ENCODE measurements around the gene GATA3.

Gene GATA3

DNA sequence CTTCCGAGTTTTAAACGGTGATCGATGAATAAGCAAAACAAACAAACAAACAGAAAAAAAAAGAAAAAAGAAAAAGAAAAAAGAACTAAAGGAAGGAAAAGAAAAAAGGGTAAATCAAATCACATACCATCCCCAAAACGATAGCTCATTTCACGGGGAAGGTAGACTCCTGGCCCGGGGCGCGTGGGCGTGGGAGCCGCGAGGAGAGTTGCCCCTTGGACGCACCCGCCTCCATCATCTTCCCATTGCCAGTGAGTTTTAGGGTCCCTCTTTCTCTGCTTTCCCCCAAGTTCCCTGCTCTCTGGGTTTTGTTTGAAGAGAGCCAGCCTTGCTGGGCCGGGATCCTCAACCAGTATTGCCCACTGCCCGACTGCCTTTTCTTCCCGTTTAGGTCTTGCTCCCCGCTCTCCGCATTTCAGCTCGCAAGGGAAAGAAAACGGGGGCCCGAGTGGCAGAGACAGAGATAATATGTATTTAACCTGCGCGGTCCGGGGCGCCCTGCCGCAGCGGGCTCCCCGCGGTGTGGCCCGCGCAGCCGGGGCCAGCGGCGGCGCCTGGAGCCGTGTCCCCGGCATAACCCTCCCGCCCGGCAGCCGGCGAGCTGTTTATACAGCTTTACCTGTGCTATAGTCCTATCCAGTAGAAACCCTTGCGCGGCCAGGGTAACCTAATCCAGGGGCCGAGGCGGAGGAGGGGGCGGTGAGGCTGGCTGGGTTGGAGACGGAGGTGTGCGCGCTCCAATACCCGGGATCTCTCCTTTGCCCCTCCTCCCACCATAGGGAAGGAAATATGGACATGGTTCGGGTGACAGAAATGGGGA lies 5.2 kb upstream of the GATA3 start:
- Histone ChIP-seq H3K9me3 (ENCODE audit: control insufficient read depth, low read length) (no peaks in the 10 kb centered on the region), H3K4me3 (ENCODE audit: low read length) (no peak overlapping the region), H3K36me3 (ENCODE audit: control insufficient read depth, insufficient read depth, low read length) (no peaks in the 10 kb centered on the region), H3K9ac (ENCODE audit: low read length) (no peak overlapping the region), H3K27me3 (ENCODE audit: control insufficient read depth, insufficient read depth, low read length) (peaks cover 98% of the 10 kb centered on the region), H3K4me1 (ENCODE audit: control insufficient read depth, insufficient read depth, low read length) (peaks cover 39% of the 10 kb centered on the region)

DNA sequence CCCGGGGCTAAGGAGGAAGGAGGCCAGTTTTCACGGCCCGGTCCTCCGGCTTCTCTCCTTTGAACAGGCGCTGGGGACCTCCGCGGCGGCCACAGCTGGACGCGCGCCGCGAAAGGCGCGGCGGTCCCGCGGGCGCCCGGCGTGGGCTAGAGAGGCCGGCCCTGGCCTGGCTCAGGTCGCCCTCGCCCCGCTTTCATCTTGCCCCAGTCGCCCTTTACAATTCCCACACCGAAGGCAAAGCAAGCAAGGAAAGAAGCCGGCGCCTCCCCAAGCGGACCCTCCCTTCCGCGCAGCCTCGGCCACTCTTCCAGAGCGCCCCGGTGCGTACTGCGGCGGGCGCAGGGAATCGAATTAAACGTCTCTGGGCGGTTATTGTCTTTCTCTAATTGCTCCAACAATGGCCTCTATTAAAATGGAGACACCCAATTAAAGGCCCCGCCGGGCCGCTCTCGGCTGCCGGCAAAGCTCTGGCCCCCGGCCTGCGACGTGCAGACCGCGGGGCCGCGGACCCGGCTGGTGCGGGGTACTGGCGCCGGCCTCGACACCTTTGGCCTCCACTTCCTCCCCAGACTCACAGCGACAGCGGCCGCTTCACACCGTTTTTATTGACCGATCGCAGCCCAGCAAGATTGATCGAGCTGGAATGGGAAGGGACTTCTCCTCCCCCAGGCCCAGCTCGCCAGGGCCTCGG lies 4.5 kb upstream of the GATA3 start:
- Histone ChIP-seq H3K36me3 (ENCODE audit: control insufficient read depth, insufficient read depth, low read length) (no peaks in the 10 kb centered on the region), H3K9ac (ENCODE audit: low read length) (no peak overlapping the region), H3K27me3 (ENCODE audit: control insufficient read depth, insufficient read depth, low read length) (peaks cover 97% of the 10 kb centered on the region), H3K4me1 (ENCODE audit: control insufficient read depth, insufficient read depth, low read length) (peaks cover 36% of the 10 kb centered on the region), H3K9me3 (ENCODE audit: control insufficient read depth, low read length) (no peaks in the 10 kb centered on the region), H3K4me3 (ENCODE audit: low read length) (no peak overlapping the region)

GRCh38 chr10:8050556-8051108 lies 3.9 kb upstream of the GATA3 start:
- Histone ChIP-seq H3K4me1 (ENCODE audit: control insufficient read depth, insufficient read depth, low read length) (peaks cover 30% of the 10 kb centered on the region), H3K4me3 (ENCODE audit: low read length) (no peak overlapping the region), H3K27me3 (ENCODE audit: control insufficient read depth, insufficient read depth, low read length) (peaks cover 97% of the 10 kb centered on the region), H3K9ac (ENCODE audit: low read length) (no peak overlapping the region), H3K9me3 (ENCODE audit: control insufficient read depth, low read length) (no peaks in the 10 kb centered on the region), H3K36me3 (ENCODE audit: control insufficient read depth, insufficient read depth, low read length) (no peaks in the 10 kb centered on the region)

- Histone ChIP-seq H3K36me3 (ENCODE audit: control insufficient read depth, insufficient read depth, low read length) (no peaks in the 10 kb centered on the region), H3K4me1 (ENCODE audit: control insufficient read depth, insufficient read depth, low read length) (peaks cover 29% of the 10 kb centered on the region), H3K9ac (ENCODE audit: low read length) (no peak overlapping the region), H3K9me3 (ENCODE audit: control insufficient read depth, low read length) (no peaks in the 10 kb centered on the region), H3K4me3 (ENCODE audit: low read length) (no peak overlapping the region), H3K27me3 (ENCODE audit: control insufficient read depth, insufficient read depth, low read length) (peaks cover 97% of the 10 kb centered on the region)
Observed at GRCh38 chr10:8051109-8051821, 3.2 kb upstream of the GATA3 start.

GRCh38 chr10:8051851-8052257 lies 2.6 kb upstream of the GATA3 start:
- peaks cover 97% of the 10 kb centered on the region for H3K27me3 ChIP-seq (ENCODE audit: control insufficient read depth, insufficient read depth, low read length)
- H3K4me1 ChIP-seq (ENCODE audit: control insufficient read depth, insufficient read depth, low read length), result peaks cover 29% of the 10 kb centered on the region
- no peaks in the 10 kb centered on the region for H3K36me3 ChIP-seq (ENCODE audit: control insufficient read depth, insufficient read depth, low read length)
- H3K4me3 ChIP-seq (ENCODE audit: low read length), result no peak overlapping the region
- H3K9me3 ChIP-seq (ENCODE audit: control insufficient read depth, low read length), result no peaks in the 10 kb centered on the region
- no peak overlapping the region for H3K9ac ChIP-seq (ENCODE audit: low read length)

DNA sequence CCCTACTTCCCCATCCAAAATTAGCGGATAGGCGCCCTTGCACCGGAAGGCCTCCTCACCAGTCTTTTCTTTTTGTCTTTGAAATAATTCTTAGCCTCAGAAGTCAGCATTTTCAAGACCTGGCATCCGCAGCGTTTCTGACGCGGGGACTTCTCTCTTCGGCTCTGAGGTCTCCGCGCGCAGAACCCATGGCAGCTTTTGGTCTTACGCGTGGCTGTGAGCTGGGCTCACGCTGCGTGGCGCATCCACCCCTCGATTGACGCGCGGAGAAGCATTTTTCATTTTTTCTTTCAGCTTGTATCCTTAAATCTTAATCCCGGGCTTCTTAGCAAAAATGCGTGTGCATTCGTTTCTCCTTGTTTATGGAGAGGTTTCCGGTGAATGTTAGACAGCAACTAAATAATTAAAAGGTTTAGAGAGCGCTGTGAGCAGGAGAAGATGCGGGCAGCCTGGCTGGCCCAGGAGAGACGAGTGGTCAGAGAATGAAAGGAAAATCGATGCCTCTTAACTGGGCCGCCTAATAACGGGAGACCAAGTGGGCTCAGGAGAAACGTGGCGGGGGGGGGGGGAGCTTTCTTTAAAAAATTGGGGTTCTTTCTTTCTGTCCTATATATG lies 2.0 kb upstream of the GATA3 start:
- Histone ChIP-seq H3K4me1 (ENCODE audit: control insufficient read depth, insufficient read depth, low read length) (peaks cover 29% of the 10 kb centered on the region), H3K36me3 (ENCODE audit: control insufficient read depth, insufficient read depth, low read length) (no peaks in the 10 kb centered on the region), H3K9ac (ENCODE audit: low read length) (no peak overlapping the region), H3K9me3 (ENCODE audit: control insufficient read depth, low read length) (no peaks in the 10 kb centered on the region), H3K27me3 (ENCODE audit: control insufficient read depth, insufficient read depth, low read length) (peaks cover 97% of the 10 kb centered on the region), H3K4me3 (ENCODE audit: low read length) (no peak overlapping the region)

- Histone ChIP-seq H3K9me3 (ENCODE audit: control insufficient read depth, low read length) (no peaks in the 10 kb centered on the region), H3K36me3 (ENCODE audit: control insufficient read depth, insufficient read depth, low read length) (no peaks in the 10 kb centered on the region), H3K4me3 (ENCODE audit: low read length) (no peak overlapping the region), H3K27me3 (ENCODE audit: control insufficient read depth, insufficient read depth, low read length) (peaks cover 97% of the 10 kb centered on the region), H3K4me1 (ENCODE audit: control insufficient read depth, insufficient read depth, low read length) (peaks cover 29% of the 10 kb centered on the region), H3K9ac (ENCODE audit: low read length) (no peak overlapping the region)
Observed at GRCh38 chr10:8052956-8053445, 1.5 kb upstream of the GATA3 start.

- no peak overlapping the region for H3K4me3 ChIP-seq (ENCODE audit: low read length)
- peaks cover 97% of the 10 kb centered on the region for H3K27me3 ChIP-seq (ENCODE audit: control insufficient read depth, insufficient read depth, low read length)
- no peak overlapping the region for H3K9ac ChIP-seq (ENCODE audit: low read length)
Observed at GRCh38 chr10:8053446-8054243, 843 bp upstream of the GATA3 start.

GRCh38 chr10:8054244-8054493 lies 319 bp upstream of the GATA3 start:
- peaks cover 97% of the 10 kb centered on the region for H3K27me3 ChIP-seq (ENCODE audit: control insufficient read depth, insufficient read depth, low read length)
- peaks cover 27% of the 10 kb centered on the region for H3K4me1 ChIP-seq (ENCODE audit: control insufficient read depth, insufficient read depth, low read length)
- no peak overlapping the region for H3K9ac ChIP-seq (ENCODE audit: low read length)
- no peaks in the 10 kb centered on the region for H3K9me3 ChIP-seq (ENCODE audit: control insufficient read depth, low read length)
- H3K4me3 ChIP-seq (ENCODE audit: low read length), result no peak overlapping the region
- H3K36me3 ChIP-seq (ENCODE audit: control insufficient read depth, insufficient read depth, low read length), result no peaks in the 10 kb centered on the region

More at GRCh38 chr10:8053446-8054243, 843 bp upstream of the GATA3 start:
- Histone ChIP-seq H3K4me1 (ENCODE audit: control insufficient read depth, insufficient read depth, low read length) (peaks cover 29% of the 10 kb centered on the region), H3K9me3 (ENCODE audit: control insufficient read depth, low read length) (no peaks in the 10 kb centered on the region), H3K36me3 (ENCODE audit: control insufficient read depth, insufficient read depth, low read length) (no peaks in the 10 kb centered on the region)

DNA sequence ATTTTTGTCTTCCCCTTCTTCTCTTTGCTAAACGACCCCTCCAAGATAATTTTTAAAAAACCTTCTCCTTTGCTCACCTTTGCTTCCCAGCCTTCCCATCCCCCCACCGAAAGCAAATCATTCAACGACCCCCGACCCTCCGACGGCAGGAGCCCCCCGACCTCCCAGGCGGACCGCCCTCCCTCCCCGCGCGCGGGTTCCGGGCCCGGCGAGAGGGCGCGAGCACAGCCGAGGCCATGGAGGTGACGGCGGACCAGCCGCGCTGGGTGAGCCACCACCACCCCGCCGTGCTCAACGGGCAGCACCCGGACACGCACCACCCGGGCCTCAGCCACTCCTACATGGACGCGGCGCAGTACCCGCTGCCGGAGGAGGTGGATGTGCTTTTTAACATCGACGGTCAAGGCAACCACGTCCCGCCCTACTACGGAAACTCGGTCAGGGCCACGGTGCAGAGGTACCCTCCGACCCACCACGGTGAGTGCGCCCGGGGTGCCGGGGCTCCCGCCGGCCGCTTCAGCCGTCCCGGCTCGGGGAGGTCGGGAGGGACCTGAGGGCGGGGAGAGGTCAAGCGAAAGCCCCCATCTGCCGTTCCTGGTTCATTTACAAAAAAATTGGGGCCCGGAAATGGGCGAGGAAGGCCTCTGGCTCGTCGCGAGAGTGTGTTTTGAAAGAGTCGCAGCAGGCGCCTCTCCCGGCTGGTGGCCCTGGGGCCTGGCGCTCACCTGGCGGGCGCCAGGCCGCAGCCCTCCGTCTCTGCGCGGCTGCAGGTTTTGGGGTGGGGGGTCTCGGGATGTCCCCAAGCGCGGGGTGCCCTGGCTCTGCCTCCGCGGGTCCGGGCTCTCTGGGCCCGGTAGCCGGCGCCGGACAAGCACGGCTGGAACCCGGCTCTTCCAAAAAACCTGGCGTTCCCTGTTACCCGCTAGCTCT lies 1.2 kb downstream of the GATA3 start:
- H3K9ac ChIP-seq (ENCODE audit: low read length), result peak overlapping the region; percentile 47
- H3K36me3 ChIP-seq (ENCODE audit: control insufficient read depth, insufficient read depth, low read length), result no peaks in the 10 kb centered on the region
- peaks cover 12% of the 10 kb centered on the region for H3K4me1 ChIP-seq (ENCODE audit: control insufficient read depth, insufficient read depth, low read length)
- H3K4me3 ChIP-seq (ENCODE audit: low read length), result no peak overlapping the region
- H3K9me3 ChIP-seq (ENCODE audit: control insufficient read depth, low read length), result no peaks in the 10 kb centered on the region
- peaks cover 95% of the 10 kb centered on the region for H3K27me3 ChIP-seq (ENCODE audit: control insufficient read depth, insufficient read depth, low read length)
